ENCODE data around the gene EYA2. TPM values are rescaled to one million over a fixed set of nuclear protein-coding genes. Genes with fewer than 3 reads are reported as not detected.

The EYA2 gene
- total RNA-seq, 4 donors from 2014 or later: 0.47 to 4.1 (median 2.2) TPM

DNA sequence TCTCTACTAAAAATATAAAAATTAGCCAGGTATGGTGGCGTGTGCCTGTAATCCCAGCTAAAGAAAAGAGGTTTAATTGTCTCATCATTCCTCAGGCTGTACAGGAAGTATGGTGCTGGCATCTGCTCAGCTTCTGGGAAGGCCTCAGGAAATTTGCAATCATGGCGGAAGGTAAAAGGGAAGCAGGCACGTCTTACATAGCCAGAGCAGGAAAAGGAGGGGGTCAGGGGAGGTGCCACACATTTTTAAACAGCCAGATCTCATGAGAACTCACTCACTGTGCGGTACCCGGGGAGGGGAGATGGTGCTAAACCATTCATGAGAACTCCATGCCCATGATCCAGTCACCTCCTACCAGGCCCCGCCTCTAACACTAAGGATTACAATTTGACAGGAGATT, 191.7 kb downstream of the EYA2 start:
- no peak overlapping the region for H3K27ac ChIP-seq
- no peaks in the 10 kb centered on the region for H3K36me3 ChIP-seq
- WGBS, 2 donors (ENCODE audit: low coverage in 1 of 2): 65 to 79% methylated on average over 3 to 6 of the region's 6 CpGs
- no peaks in the 10 kb centered on the region for H3K9me3 ChIP-seq
- ATAC-seq: no peak
- no peak overlapping the region for H3K4me3 ChIP-seq
- H3K27me3 ChIP-seq: no peaks in the 10 kb centered on the region
- H3K4me1 ChIP-seq: no peaks in the 10 kb centered on the region
- no peak for TF ChIP-seq EP300 (IDR thresholded peaks at IDR 0.05)
- TF ChIP-seq POLR2AphosphoS5 (IDR thresholded peaks at IDR 0.05): no peak
- no peak for TF ChIP-seq POLR2A (IDR thresholded peaks at IDR 0.05)
- TF ChIP-seq, protein P1, sequence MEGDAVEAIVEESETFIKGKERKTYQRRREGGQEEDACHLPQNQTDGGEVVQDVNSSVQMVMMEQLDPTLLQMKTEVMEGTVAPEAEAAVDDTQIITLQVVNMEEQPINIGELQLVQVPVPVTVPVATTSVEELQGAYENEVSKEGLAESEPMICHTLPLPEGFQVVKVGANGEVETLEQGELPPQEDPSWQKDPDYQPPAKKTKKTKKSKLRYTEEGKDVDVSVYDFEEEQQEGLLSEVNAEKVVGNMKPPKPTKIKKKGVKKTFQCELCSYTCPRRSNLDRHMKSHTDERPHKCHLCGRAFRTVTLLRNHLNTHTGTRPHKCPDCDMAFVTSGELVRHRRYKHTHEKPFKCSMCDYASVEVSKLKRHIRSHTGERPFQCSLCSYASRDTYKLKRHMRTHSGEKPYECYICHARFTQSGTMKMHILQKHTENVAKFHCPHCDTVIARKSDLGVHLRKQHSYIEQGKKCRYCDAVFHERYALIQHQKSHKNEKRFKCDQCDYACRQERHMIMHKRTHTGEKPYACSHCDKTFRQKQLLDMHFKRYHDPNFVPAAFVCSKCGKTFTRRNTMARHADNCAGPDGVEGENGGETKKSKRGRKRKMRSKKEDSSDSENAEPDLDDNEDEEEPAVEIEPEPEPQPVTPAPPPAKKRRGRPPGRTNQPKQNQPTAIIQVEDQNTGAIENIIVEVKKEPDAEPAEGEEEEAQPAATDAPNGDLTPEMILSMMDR (IDR thresholded peaks at IDR 0.05): no peak

DNA sequence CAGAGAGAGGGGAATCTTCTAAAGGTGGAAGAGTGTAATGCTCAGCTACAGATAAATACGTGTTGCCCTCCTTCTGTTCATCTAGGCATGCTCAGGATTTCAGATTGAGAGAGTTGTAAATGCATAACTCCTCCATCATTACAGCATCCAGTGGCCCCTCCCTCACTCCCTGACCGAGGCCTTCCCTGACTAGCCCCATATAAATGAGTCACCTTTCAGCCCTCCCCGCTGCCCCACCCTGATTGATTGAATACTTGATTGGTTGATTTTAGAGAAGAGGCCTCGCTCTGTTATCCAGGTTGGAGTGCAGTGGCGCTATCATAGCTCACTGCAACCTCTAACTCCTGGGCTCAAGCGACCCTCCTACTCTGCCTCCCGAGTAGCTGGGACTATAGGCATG, 193.7 kb downstream of the EYA2 start:
- Histone ChIP-seq H3K9me3 (no peaks in the 10 kb centered on the region), H3K27ac (no peak overlapping the region), H3K4me1 (no peaks in the 10 kb centered on the region), H3K36me3 (no peaks in the 10 kb centered on the region), H3K4me3 (no peak overlapping the region), H3K27me3 (no peaks in the 10 kb centered on the region)
- 64 to 92% methylated on average over 4 to 5 of the region's 7 CpGs for WGBS, 2 donors (ENCODE audit: low coverage in 1 of 2)
- TF ChIP-seq POLR2A (IDR thresholded peaks at IDR 0.05) (no peak), POLR2AphosphoS5 (IDR thresholded peaks at IDR 0.05) (no peak), EP300 (IDR thresholded peaks at IDR 0.05) (no peak)
- TF ChIP-seq, protein P1 (IDR thresholded peaks at IDR 0.05): no peak
- no peak for ATAC-seq

GRCh38 chr20:47089151-47089550, 194.5 kb downstream of the EYA2 start:
- H3K4me3 ChIP-seq: no peak overlapping the region
- no peak overlapping the region for H3K27ac ChIP-seq
- H3K36me3 ChIP-seq: no peaks in the 10 kb centered on the region
- 82 to 100% methylated on average over 2 to 8 of the region's 15 CpGs for WGBS, 2 donors (ENCODE audit: low coverage in 1 of 2)
- TF ChIP-seq, protein P1 (IDR thresholded peaks at IDR 0.05): no peak
- no peak for TF ChIP-seq POLR2AphosphoS5 (IDR thresholded peaks at IDR 0.05)
- TF ChIP-seq EP300 (IDR thresholded peaks at IDR 0.05): no peak
- no peak for TF ChIP-seq POLR2A (IDR thresholded peaks at IDR 0.05)
- H3K4me1 ChIP-seq: no peaks in the 10 kb centered on the region
- no peak for ATAC-seq
- no peaks in the 10 kb centered on the region for H3K27me3 ChIP-seq
- no peaks in the 10 kb centered on the region for H3K9me3 ChIP-seq

GRCh38 chr20:47090835-47091234, 196.2 kb downstream of the EYA2 start:
- TF ChIP-seq POLR2AphosphoS5 (IDR thresholded peaks at IDR 0.05): no peak
- TF ChIP-seq, protein P1 (IDR thresholded peaks at IDR 0.05): no peak
- TF ChIP-seq POLR2A (IDR thresholded peaks at IDR 0.05): no peak
- TF ChIP-seq EP300 (IDR thresholded peaks at IDR 0.05): no peak
- ATAC-seq: no peak
- Histone ChIP-seq H3K4me3 (no peak overlapping the region), H3K36me3 (no peaks in the 10 kb centered on the region), H3K27me3 (no peaks in the 10 kb centered on the region), H3K27ac (no peak overlapping the region), H3K4me1 (no peaks in the 10 kb centered on the region), H3K9me3 (peaks cover 0 to 15% (median 0%) of the 10 kb centered on the region in 3 donors)
- 71 to 91% methylated on average over 4 to 5 of the region's 5 CpGs for WGBS, 2 donors (ENCODE audit: low coverage in 1 of 2)

DNA sequence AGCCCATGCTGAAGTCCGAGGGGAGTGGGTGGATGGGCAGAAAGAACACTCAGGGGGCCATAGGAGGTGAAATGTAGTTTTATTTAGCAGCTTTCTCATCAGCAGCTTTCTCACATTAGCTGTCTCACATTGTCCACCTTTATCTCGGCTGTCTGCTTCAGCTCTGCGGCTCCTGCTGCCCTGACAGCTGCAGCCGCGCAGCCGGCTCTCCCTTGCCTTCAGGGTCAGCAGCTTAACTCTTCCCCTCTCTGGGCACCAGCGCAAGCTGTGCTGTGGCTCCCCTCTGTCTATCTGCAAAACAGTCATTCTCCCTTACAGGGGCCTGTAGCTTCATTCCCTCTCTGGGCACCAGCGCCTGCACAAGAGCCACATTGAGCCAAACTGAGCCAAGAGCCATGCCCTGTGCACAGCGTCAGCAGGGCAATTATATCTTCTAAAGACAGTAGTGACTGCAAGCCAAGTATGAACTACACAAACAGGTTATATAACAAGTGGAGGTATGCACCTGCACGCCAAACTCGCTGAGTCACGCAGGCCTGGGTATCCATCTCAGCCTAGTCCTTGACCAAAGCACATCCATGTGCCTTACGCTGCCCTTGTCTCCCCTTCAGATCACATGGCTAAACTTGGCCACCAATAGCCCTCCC, 198.8 kb downstream of the EYA2 start:
- Histone ChIP-seq H3K36me3 (no peaks in the 10 kb centered on the region), H3K27ac (no peak overlapping the region), H3K4me3 (no peak overlapping the region), H3K4me1 (no peaks in the 10 kb centered on the region), H3K9me3 (peaks cover 0 to 28% (median 0%) of the 10 kb centered on the region in 3 donors), H3K27me3 (peaks cover 4% of the 10 kb centered on the region)
- 68 to 80% methylated on average over 8 to 11 of the region's 13 CpGs for WGBS, 2 donors (ENCODE audit: low coverage in 1 of 2)
- ATAC-seq: no peak
- TF ChIP-seq, protein P1 (IDR thresholded peaks at IDR 0.05): no peak
- no peak for TF ChIP-seq POLR2A (IDR thresholded peaks at IDR 0.05)

All from gastroesophageal sphincter (tissue), 4 donors.